Frontal cortex (tissue), 4 donors: ENCODE data around the gene CLEC10A. TPM values are rescaled to one million over a fixed set of nuclear protein-coding genes. Genes with fewer than 3 reads are reported as not detected.
"Not testable (repeated sequence)": the region's sequence is repeated elsewhere in the genome, so short reads cannot be mapped to it uniquely, and the experiment has no call there.

Experiments
- DNase-seq, 2 donors: peaks; one replicate each; pipeline ENCODE4 v3.0.0; 2012; ENCODE audit warnings: low spot score in 2 of 2
- FAIRE-seq: peaks from 2 replicates; lab custom pipeline; 2012; peaks lifted over from hg19 to GRCh38; lab: Jason Lieb, UNC
- total RNA-seq: library from RNA; depleted of rRNA; stranded (reverse); fragments of >200 nt; gene quantifications from one replicate; pipeline ENCODE4 v1.2.3, GENCODE V29; 2014
- donor health status: control.
- donor health status: control.
- donor health status: control.

The CLEC10A gene
- total RNA-seq, 1 donor from 2014 or later: not detected

- FAIRE-seq (no peak), DNase-seq (no peak)
Measured at GRCh38 chr17:7080456-7081041, 498 bp upstream of the CLEC10A start.

- FAIRE-seq (no peak), DNase-seq (no peak)
Measured at GRCh38 chr17:7078711-7079110, 1.3 kb downstream of the CLEC10A start.

GRCh38 chr17:7077911-7078546 is 2.0 kb downstream of the CLEC10A start:
- FAIRE-seq: no peak

GRCh38 chr17:7074931-7075330 is 5.1 kb downstream of the CLEC10A start:
- no peak for FAIRE-seq

More at GRCh38 chr17:7077911-7078546, 2.0 kb downstream of the CLEC10A start:
- DNase-seq: no peak

GRCh38 chr17:7072406-7072805 is 7.6 kb downstream of the CLEC10A start:
- no peak for FAIRE-seq

More at GRCh38 chr17:7074931-7075330, 5.1 kb downstream of the CLEC10A start:
- no peak for DNase-seq

GRCh38 chr17:7070712-7071111 is 9.3 kb downstream of the CLEC10A start:
- FAIRE-seq: no peak
- no peak for DNase-seq

More at GRCh38 chr17:7072406-7072805, 7.6 kb downstream of the CLEC10A start:
- no peak for DNase-seq

- FAIRE-seq (no peak), DNase-seq (no peak)
Measured at GRCh38 chr17:7068268-7068667, 11.8 kb downstream of the CLEC10A start.

GRCh38 chr17:7067198-7067597 is 12.9 kb downstream of the CLEC10A start:
- DNase-seq: no peak
- FAIRE-seq: no peak

- DNase-seq (no peak), FAIRE-seq (no peak)
Measured at GRCh38 chr17:7064261-7064660, 15.8 kb downstream of the CLEC10A start.

- FAIRE-seq (no peak), DNase-seq (no peak)
Measured at GRCh38 chr17:7063518-7064094, 16.4 kb downstream of the CLEC10A start.

- no peak for DNase-seq
Measured at GRCh38 chr17:7060165-7060891, 19.7 kb downstream of the CLEC10A start.

GRCh38 chr17:7058831-7059447 is 21.1 kb downstream of the CLEC10A start:
- FAIRE-seq (no peak), DNase-seq (no peak)

More at GRCh38 chr17:7060165-7060891, 19.7 kb downstream of the CLEC10A start:
- no peak for FAIRE-seq

- DNase-seq (no peak), FAIRE-seq (no peak)
Measured at GRCh38 chr17:7056386-7056785, 23.7 kb downstream of the CLEC10A start.

GRCh38 chr17:7050583-7050982 is 29.5 kb downstream of the CLEC10A start:
- DNase-seq, FAIRE-seq: not testable (repeated sequence)

- DNase-seq (no peak), FAIRE-seq (no peak)
Measured at GRCh38 chr17:7048968-7049367, 31.1 kb downstream of the CLEC10A start.

- no peak for DNase-seq
- FAIRE-seq: no peak
Measured at GRCh38 chr17:7047566-7047965, 32.5 kb downstream of the CLEC10A start.

GRCh38 chr17:7046725-7047397 is 33.2 kb downstream of the CLEC10A start:
- not testable (repeated sequence) for DNase-seq, FAIRE-seq

- FAIRE-seq (no peak), DNase-seq (no peak)
Measured at GRCh38 chr17:7046127-7046724, 33.8 kb downstream of the CLEC10A start.

GRCh38 chr17:7045492-7046126 is 34.4 kb downstream of the CLEC10A start:
- FAIRE-seq: peak; percentile 51
- DNase-seq: no peak
